GM18870 (cell line): ENCODE measurements around the gene PLCL2.

ENCODE experiments used
- ATAC-seq: cut with Tn5 transposase; IDR thresholded peaks from one replicate; pipeline ENCODE4 v1.9.1; 2021; ENCODE audit warnings: moderate library complexity; ENCODE audit not compliant: unreplicated experiment

PLCL2 gene

GRCh38 chr3:17040322-17040989 is 155.7 kb downstream of the PLCL2 start:
- ATAC-seq, result no peak

DNA sequence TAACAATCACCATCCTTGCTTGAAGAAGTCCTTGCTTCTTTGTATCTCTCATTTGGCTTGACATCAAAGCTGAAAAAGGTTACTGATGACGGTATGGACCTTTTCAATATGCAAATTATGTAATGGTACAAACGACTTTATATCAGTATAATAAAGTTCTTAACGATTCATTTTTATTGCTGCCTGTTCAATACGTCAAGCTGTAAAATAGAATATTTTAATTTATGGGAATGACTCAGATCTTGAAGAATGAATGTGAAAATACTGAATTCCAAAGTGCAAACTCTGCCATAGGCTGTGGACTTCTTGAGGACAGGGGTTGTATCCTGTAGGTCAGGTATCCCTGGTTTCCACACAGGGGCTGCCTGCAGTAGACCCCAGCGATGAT is 156.2 kb downstream of the PLCL2 start:
- no peak for ATAC-seq

DNA sequence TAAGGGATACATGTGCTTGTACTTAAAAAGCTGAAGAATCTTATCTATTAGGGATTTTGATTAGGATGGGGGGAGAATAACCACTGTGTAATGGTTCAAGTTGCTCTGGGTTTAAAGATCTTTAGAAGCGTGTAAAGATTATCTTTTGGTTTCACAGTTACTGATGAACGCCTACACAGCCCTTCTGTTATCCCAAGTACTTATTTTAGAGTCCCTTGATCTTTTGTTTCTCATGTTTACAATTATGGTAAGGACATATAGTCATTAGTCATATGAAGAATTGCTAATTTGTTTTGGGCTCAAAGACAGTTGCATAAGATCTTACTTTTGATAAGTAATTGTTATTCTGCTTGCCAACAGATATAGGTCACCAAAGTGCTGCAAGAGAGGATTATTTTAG is 160.1 kb downstream of the PLCL2 start:
- peak; percentile 85 for ATAC-seq

- no peak for ATAC-seq
Measured at GRCh38 chr3:17045705-17046104, 160.9 kb downstream of the PLCL2 start.

DNA sequence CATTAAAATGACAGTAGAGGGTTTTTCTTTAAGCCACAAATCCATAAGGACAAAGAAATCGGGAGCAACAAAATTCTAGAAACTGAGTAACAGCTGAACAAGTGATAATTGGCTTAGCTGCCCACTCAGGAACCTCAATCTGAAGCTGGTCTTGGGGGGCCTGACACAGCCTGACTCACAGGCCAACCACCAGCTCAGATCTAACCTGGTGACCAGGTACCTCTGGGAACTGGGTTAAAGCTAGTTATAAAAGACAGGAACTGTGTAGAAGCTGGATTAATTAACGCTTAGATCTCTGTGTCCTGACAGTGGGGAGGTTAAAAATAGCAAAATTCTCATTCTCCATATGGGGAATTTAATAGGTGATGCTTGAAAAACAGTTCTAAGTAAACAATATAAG is 161.9 kb downstream of the PLCL2 start:
- no peak for ATAC-seq

DNA sequence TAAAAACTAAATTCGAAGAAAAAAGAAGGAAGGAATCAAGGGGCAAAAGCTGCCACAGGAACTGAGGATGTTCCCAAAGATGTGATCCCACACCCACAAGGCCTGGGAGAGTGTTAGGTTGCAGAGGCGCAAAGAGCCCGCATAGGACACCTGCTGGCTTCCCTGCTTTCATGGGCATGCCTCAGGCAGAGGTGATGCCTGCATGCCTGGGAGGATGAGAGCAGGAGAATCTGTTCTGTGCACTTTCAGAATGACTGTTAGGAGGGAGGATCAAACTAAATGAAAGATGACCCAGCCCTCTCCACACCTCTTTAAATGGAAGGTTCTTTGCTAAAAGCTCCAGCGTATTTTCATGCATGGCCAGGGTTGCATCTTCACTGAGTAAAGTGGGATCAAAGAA is 162.4 kb downstream of the PLCL2 start:
- no peak for ATAC-seq

GRCh38 chr3:17047894-17048293 is 163.1 kb downstream of the PLCL2 start:
- no peak for ATAC-seq

- ATAC-seq, result no peak
Measured at GRCh38 chr3:17050071-17050470, 165.3 kb downstream of the PLCL2 start.

- ATAC-seq, result no peak
Measured at GRCh38 chr3:17050506-17050905, 165.8 kb downstream of the PLCL2 start.

- peak; percentile 55 for ATAC-seq
Measured at GRCh38 chr3:17052363-17052762, 167.6 kb downstream of the PLCL2 start.

DNA sequence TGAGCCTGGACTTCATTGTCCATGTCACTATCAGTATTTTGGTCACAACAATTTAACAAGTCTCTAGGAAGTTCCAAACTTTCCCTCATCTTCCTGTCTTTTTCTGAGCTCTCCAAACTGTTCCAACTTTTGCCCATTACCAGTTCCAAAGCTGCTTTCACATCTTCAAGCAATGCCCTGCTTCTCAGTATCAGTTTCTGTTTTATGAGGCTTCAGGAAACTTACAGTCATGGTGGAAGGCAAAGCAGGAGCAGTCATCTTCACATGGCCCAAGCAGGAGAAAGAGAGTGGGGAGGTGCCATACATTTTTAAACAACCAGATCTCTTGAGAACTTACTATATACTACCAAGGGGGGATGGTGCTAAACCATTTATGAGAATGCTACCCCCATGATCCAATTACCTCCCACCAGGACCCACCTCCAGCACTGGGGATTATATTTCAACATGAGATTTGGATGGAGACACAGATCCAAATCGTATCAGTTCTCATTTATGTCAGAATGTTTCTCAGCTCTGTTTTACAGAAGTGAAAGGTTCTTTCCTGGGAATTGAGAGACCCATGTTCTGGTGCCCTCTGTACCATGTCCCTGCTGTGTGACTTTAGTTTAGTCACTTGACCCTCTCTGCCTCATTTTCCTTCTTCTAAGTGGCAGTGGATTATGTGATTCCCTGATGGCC is 169.7 kb downstream of the PLCL2 start:
- no peak for ATAC-seq

DNA sequence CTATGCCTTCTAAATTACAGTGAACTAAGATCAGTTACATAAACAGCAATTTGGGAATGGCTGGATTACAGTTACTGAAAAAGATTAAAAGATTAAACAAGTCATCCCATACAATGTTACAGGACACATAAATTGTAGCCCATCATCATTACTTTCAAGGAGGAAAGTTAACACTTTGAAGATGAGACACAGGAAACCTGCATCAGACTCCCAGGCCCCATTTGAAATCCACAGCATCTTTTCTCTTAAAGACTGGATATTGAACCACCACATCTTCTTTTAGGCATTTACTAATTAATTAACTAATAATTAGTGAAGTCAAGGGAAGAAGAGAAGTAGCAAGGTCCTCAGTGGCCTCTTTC is 170.2 kb downstream of the PLCL2 start:
- ATAC-seq, result peak; percentile 14

- peak; percentile 81 for ATAC-seq
Measured at GRCh38 chr3:17055374-17056276, 170.9 kb downstream of the PLCL2 start.

DNA sequence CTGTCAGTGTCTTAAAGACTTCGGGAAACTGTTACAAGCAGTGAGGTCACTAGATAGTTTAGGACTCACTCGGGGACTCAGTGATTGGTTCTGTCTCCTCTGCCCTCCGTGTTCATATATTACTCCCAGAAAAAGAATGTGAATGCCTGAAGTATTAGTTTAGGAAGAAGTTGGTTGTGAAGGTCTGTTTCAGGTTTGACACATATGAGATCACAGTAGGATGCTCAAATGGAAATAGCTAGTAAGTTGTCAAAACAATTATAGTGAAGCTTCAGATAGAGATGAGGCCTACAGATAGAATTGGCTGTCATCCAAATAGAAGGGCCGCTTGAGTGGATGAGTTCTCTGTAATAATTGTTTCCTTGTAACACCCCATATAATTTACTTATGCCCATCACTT is 172.6 kb downstream of the PLCL2 start:
- no peak for ATAC-seq

DNA sequence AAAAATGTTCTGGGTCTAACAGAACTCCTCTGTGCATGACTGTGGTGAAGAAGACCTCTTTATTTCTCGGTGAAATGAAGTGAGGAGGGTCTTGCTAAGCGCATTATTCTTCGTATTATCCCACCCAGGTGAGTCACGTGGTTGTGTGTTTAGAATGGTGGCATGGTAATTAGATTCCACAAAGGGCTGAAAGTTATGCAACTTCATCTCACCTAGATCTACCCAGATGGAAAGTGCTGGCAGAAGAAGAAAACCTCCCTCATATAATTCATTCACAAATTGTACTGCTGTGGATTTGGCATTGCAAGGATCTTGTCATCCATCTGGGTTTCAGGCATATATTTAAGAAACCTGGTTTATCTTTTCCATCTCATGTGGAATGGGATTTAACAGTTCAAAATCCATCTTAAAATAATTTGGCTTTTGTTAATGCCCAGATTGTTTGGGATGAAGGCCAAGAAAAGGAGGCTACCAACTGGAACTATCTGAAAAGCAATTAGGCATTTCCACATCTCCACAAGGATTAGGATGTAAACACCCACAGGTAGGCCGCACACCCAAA is 175.3 kb downstream of the PLCL2 start:
- no peak for ATAC-seq

DNA sequence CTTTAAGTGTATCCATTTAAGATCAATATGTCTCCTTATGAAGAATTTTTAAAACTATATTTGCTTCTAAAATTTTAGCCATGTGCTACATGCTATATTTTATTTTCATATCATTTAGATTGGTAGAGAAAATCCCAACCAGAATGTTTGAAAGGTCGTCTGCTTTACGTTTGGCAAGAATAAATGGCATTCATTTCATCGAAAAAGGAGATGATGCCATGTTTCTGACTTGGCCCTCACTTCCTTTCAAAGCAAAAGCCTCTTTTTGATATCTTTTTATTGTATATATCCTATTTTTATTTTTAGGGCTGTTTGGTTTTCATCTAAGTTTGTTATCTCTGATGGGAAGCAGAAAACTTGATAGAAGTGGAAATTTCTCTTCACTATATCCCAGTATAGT is 176.2 kb downstream of the PLCL2 start:
- ATAC-seq, result no peak

DNA sequence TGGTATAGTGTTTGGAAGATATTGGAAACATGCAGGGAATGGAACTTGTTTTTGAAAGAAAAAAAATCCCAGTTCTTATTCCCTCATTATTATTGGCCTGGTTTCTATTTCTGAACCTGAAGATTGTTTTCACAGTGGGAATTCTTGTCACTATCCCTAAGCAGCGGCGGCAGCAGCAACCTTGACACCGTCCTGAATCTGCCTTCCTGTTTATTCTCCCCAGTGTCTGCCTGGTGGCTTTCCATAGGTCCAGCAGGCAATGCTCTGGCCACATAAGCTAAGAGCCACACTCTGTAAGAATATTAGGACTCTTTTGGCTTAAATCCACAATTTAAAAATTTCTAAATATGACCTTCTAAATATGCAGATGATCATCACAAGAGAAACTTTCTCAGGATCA is 178.0 kb downstream of the PLCL2 start:
- ATAC-seq, result no peak

- ATAC-seq, result no peak
Measured at GRCh38 chr3:17063596-17063995, 178.8 kb downstream of the PLCL2 start.

- no peak for ATAC-seq
Measured at GRCh38 chr3:17065315-17065714, 180.6 kb downstream of the PLCL2 start.

- no peak for ATAC-seq
Measured at GRCh38 chr3:17065881-17066280, 181.1 kb downstream of the PLCL2 start.

- no peak for ATAC-seq
Measured at GRCh38 chr3:17069754-17070153, 185.0 kb downstream of the PLCL2 start.
